HEK293 (cell line): ENCODE results near the gene FAHD2A.

Experiments
- CTCF ChIA-PET: fragments of 350-600 bp; formaldehyde crosslinking; extraction: SDS; loops from one replicate; lab custom pipeline; 2021; ENCODE audit warnings: antibody characterized with exemption; lab: Yijun Ruan, JAX
- POLR2A ChIA-PET: fragments of 300-600 bp; formaldehyde crosslinking; extraction: SDS; loops from one replicate; lab custom pipeline; 2020; ENCODE audit warnings: antibody characterized with exemption, inconsistent platforms; lab: Yijun Ruan, JAX
- H3K27ac ChIP-seq: fragments of 200-500 bp; sonication (Bioruptor generic); 2 replicates; pipeline ENCODE4 v1.5.1; 2014; ENCODE audit warnings: low read depth, low read length, control low read depth, inconsistent platforms; ENCODE audit errors: extremely low read depth
- H3K36me3 ChIP-seq, 2 experiments: fragments of 200-500 bp in 1 of 2; sonication (Bioruptor generic) in 1 of 2; 1 replicate in 1 of 2; 2 replicates in 1 of 2; pipeline ENCODE4 v1.5.1; 2014 to 2017; ENCODE audit warnings: inconsistent platforms in 2 of 2, low read length in 2 of 2; ENCODE audit not compliant: control insufficient read depth in 2 of 2, insufficient read depth in 1 of 2
- H3K4me1 ChIP-seq: fragments of 200-500 bp; sonication (Bioruptor generic); 2 replicates; pipeline ENCODE4 v1.5.1; 2014; ENCODE audit warnings: mild to moderate bottlenecking, low read length, inconsistent platforms; ENCODE audit not compliant: control insufficient read depth, insufficient read depth
- H3K4me3 ChIP-seq: 2 replicates; pipeline ENCODE4 v1.5.1; 2011; ENCODE audit warnings: low read depth, mild to moderate bottlenecking, control low read depth, low read length, moderate library complexity
- H3K9me3 ChIP-seq: fragments of 200-500 bp; sonication (Bioruptor generic); 2 replicates; pipeline ENCODE4 v1.5.1; 2014; ENCODE audit warnings: low read depth, low read length, inconsistent platforms; ENCODE audit not compliant: control insufficient read depth, insufficient read depth
- BCL11B ChIP-seq: fragments of 450-650 bp; formaldehyde crosslinking; IDR thresholded peaks from 2 replicates; pipeline ENCODE4 v1.5.1; 2016; ENCODE audit warnings: low read depth, missing biosample characterization, missing genetic modification characterization
- HIC1 ChIP-seq: fragments of 450-650 bp; formaldehyde crosslinking; IDR thresholded peaks from 2 replicates; pipeline ENCODE4 v1.5.1; 2016; ENCODE audit warnings: missing biosample characterization, missing genetic modification characterization
- SCRT2 ChIP-seq: fragments of 450-650 bp; formaldehyde crosslinking; IDR thresholded peaks from 2 replicates; pipeline ENCODE4 v1.5.1; 2016; ENCODE audit warnings: missing biosample characterization, missing genetic modification characterization
- TCF7L2 ChIP-seq: IDR thresholded peaks from 2 replicates; pipeline ENCODE4 v1.6.1; 2011; ENCODE audit warnings: low read depth, mild to moderate bottlenecking, inconsistent platforms, low read length, moderate library complexity, borderline replicate concordance
- ZFHX2 ChIP-seq: fragments of 450-650 bp; formaldehyde crosslinking; conservative IDR thresholded peaks from 2 replicates; pipeline ENCODE4 v1.5.1; 2016; ENCODE audit warnings: missing biosample characterization, missing genetic modification characterization
- ZFP41 ChIP-seq: fragments of 450-650 bp; formaldehyde crosslinking; IDR thresholded peaks from 2 replicates; pipeline ENCODE4 v1.5.1; 2016; ENCODE audit warnings: missing biosample characterization, missing genetic modification characterization, borderline replicate concordance
- ZNF146 ChIP-seq: fragments of 450-650 bp; formaldehyde crosslinking; IDR thresholded peaks from 2 replicates; pipeline ENCODE4 v1.5.1; 2016; ENCODE audit warnings: missing biosample characterization, missing genetic modification characterization
- ZNF155 ChIP-seq: fragments of 450-650 bp; formaldehyde crosslinking; IDR thresholded peaks from 2 replicates; pipeline ENCODE4 v1.5.1; 2016; ENCODE audit warnings: missing biosample characterization, missing genetic modification characterization
- ZNF214 ChIP-seq: fragments of 450-650 bp; formaldehyde crosslinking; IDR thresholded peaks from 2 replicates; pipeline ENCODE4 v1.5.1; 2017; ENCODE audit warnings: missing biosample characterization, mild to moderate bottlenecking, missing genetic modification characterization, borderline replicate concordance
- ZNF266 ChIP-seq: fragments of 450-650 bp; formaldehyde crosslinking; IDR thresholded peaks from 2 replicates; pipeline ENCODE4 v1.5.1; 2016; ENCODE audit warnings: missing biosample characterization, missing genetic modification characterization, low read depth
- ZNF274 ChIP-seq, 2 experiments: fragments of 200-500 bp in 1 of 2; fragments of 450-650 bp in 1 of 2; sonication (Bioruptor generic) in 1 of 2; formaldehyde crosslinking in 1 of 2; IDR thresholded peaks; 2 replicates each; pipeline versions ENCODE4 v1.5.1 to v1.6.1; 2014 to 2016; ENCODE audit warnings: borderline replicate concordance in 1 of 2, inconsistent platforms in 1 of 2, low read length in 1 of 2, missing biosample characterization in 1 of 2, missing genetic modification characterization in 1 of 2
- ZNF449 ChIP-seq: fragments of 450-650 bp; formaldehyde crosslinking; IDR thresholded peaks from 2 replicates; pipeline ENCODE4 v1.5.1; 2017; ENCODE audit warnings: missing biosample characterization, mild to moderate bottlenecking, missing genetic modification characterization, moderate library complexity
- ZNF555 ChIP-seq: fragments of 450-650 bp; formaldehyde crosslinking; conservative IDR thresholded peaks from 2 replicates; pipeline ENCODE4 v1.5.1; 2017; ENCODE audit warnings: missing biosample characterization, mild to moderate bottlenecking, missing genetic modification characterization, inconsistent platforms
- ZNF610 ChIP-seq: fragments of 450-650 bp; formaldehyde crosslinking; IDR thresholded peaks from 2 replicates; pipeline ENCODE4 v1.5.1; 2016; ENCODE audit warnings: missing biosample characterization, missing genetic modification characterization, borderline replicate concordance
- ZNF623 ChIP-seq: fragments of 450-650 bp; formaldehyde crosslinking; IDR thresholded peaks from 2 replicates; pipeline ENCODE4 v1.5.1; 2016; ENCODE audit warnings: missing biosample characterization, missing genetic modification characterization
- ZNF626 ChIP-seq: fragments of 450-650 bp; sonication (Bioruptor Pico); formaldehyde crosslinking; IDR thresholded peaks from 2 replicates; pipeline ENCODE4 v1.5.1; 2018; ENCODE audit warnings: missing biosample characterization, missing genetic modification characterization, inconsistent platforms
- ZNF654 ChIP-seq: fragments of 450-650 bp; formaldehyde crosslinking; IDR thresholded peaks from 2 replicates; pipeline ENCODE4 v1.5.1; 2016; ENCODE audit warnings: low read depth, missing biosample characterization, missing genetic modification characterization
- ZNF747 ChIP-seq: fragments of 450-650 bp; formaldehyde crosslinking; IDR thresholded peaks from 2 replicates; pipeline ENCODE4 v1.5.1; 2016; ENCODE audit warnings: missing biosample characterization, missing genetic modification characterization
- ZSCAN16 ChIP-seq: fragments of 450-650 bp; formaldehyde crosslinking; IDR thresholded peaks from 2 replicates; pipeline ENCODE4 v1.5.1; 2016; ENCODE audit warnings: missing biosample characterization, missing genetic modification characterization
- TF ChIP-seq, protein P1 (sequence below): fragments of 450-650 bp; formaldehyde crosslinking; IDR thresholded peaks from 2 replicates; pipeline ENCODE4 v1.5.1; 2016; ENCODE audit warnings: missing biosample characterization, missing genetic modification characterization, low read depth
- TF ChIP-seq, protein P2 (sequence below): fragments of 450-650 bp; formaldehyde crosslinking; IDR thresholded peaks from 2 replicates; pipeline ENCODE4 v1.5.1; 2016; ENCODE audit warnings: missing biosample characterization, missing genetic modification characterization

Gene FAHD2A

DNA sequence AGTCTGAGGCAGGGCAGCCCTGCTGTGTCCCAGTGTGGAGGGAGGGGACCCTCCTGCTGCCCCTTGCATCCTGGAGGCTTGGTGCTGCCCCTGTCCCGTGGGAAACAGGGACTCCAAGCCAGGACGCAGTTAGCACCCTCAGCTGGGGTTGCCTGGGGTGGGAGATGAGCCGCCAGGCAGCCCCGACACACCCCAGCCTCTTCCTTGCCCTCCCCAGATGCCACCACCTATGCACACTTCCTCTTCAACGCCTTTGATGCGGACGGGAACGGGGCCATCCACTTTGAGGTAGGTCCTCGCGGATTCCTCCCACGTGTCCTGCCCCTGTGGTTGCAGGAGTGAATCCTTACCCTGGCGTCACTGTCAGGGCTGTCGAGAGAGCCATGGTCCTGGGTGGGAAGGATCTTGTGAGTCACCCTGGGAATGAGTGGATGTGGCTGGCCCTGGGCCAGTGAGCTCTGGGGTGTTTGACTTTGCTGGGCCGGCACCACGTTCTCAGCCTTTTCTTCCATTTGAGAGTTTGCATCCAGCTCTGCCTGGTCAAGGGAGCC lies 27.5 kb upstream of the FAHD2A start:
- ChIA-PET CTCF (interaction anchor here (1.2 kb wide), 1 partner anchor 14 kb away, joined by 3 read pairs; no protein-coding TSS in a partner anchor), POLR2A (no interaction called here)
- Histone ChIP-seq H3K36me3 (no peaks in the 10 kb centered on the region), H3K9me3 (no peaks in the 10 kb centered on the region), H3K4me3 (no peak overlapping the region), H3K4me1 (no peaks in the 10 kb centered on the region), H3K27ac (no peak overlapping the region)
- TF ChIP-seq ZNF623 (tag by site-specific recombination) (no peak), ZNF266 (tag by site-specific recombination) (no peak), BCL11B (tag by site-specific recombination) (no peak), ZNF610 (tag by site-specific recombination) (no peak), ZFHX2 (tag by site-specific recombination) (0 out of 2 replicates have a peak, but pooled peaks have one; percentile 12), ZNF449 (tag by site-specific recombination) (no peak)
- TF ChIP-seq, protein P1, sequence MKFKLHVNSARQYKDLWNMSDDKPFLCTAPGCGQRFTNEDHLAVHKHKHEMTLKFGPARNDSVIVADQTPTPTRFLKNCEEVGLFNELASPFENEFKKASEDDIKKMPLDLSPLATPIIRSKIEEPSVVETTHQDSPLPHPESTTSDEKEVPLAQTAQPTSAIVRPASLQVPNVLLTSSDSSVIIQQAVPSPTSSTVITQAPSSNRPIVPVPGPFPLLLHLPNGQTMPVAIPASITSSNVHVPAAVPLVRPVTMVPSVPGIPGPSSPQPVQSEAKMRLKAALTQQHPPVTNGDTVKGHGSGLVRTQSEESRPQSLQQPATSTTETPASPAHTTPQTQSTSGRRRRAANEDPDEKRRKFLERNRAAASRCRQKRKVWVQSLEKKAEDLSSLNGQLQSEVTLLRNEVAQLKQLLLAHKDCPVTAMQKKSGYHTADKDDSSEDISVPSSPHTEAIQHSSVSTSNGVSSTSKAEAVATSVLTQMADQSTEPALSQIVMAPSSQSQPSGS (tag by site-specific recombination) = no peak

DNA sequence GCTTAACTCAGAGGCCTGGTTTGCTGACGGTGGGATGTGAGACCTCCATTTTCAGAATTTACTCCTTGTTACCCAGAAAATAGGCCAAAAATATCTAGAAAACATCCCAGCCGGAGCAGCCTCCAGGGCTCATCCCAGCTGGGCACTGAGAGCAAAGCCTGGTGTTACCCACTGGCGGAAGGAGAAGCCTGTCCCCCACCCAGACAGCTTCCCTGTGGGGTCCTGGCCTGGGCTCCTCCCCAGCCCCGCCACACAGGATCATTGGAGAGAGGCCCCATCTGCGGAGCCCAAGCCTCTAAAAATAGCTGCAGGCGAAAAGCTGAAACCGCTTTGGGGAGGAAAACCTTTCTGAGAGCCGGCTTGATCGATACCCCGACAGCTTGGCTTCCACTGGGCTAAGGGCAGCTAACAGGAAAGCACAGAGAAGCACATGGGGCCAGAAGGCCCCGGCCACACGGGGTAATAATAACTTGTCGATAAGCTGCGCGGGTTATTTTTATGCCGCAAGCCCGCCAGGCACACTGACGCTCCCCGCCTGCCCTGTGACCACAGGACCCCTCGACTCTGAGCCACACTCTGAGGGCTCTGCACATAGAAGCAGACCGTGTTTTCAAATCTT lies 26.9 kb upstream of the FAHD2A start:
- H3K36me3 ChIP-seq = no peaks in the 10 kb centered on the region
- no peak overlapping the region for H3K27ac ChIP-seq
- H3K4me1 ChIP-seq = no peaks in the 10 kb centered on the region
- TF ChIP-seq ZNF654 (tag by site-specific recombination) = no peak
- TF ChIP-seq TCF7L2 = no peak
- TF ChIP-seq ZNF626 (tag by site-specific recombination) = no peak
- no peak for TF ChIP-seq ZNF155 (tag by site-specific recombination)
- no peak for TF ChIP-seq ZNF555 (tag by site-specific recombination)
- TF ChIP-seq ZNF274 (IDR thresholded peaks at IDR 0.05; ENCODE audit: low read length) = no peak
- no peak for TF ChIP-seq ZNF274 (tag by site-specific recombination; IDR thresholded peaks at IDR 0.05; ENCODE audit: borderline replicate concordance)
- TF ChIP-seq ZNF214 = no peak
- TF ChIP-seq SCRT2 (tag by site-specific recombination) = no peak
- TF ChIP-seq HIC1 = no peak
- no peak for TF ChIP-seq ZFP41 (tag by site-specific recombination)
- TF ChIP-seq ZNF146 (tag by site-specific recombination) = no peak
- no peak for TF ChIP-seq ZNF747 (tag by site-specific recombination)
- TF ChIP-seq, protein P2, sequence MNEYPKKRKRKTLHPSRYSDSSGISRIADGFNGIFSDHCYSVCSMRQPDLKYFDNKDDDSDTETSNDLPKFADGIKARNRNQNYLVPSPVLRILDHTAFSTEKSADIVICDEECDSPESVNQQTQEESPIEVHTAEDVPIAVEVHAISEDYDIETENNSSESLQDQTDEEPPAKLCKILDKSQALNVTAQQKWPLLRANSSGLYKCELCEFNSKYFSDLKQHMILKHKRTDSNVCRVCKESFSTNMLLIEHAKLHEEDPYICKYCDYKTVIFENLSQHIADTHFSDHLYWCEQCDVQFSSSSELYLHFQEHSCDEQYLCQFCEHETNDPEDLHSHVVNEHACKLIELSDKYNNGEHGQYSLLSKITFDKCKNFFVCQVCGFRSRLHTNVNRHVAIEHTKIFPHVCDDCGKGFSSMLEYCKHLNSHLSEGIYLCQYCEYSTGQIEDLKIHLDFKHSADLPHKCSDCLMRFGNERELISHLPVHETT (tag by site-specific recombination) = no peak
- TF ChIP-seq ZSCAN16 (tag by site-specific recombination) = no peak
- TF ChIP-seq, all 188 proteins: peak for 0
- no peaks in the 10 kb centered on the region for H3K9me3 ChIP-seq
- ChIA-PET POLR2A (no interaction called here), CTCF (interaction anchor here (0.5 to 1.2 kb wide), 2 partner anchors 14 to 125 kb away, joined by 3 read pairs; no protein-coding TSS in a partner anchor)
- no peak overlapping the region for H3K4me3 ChIP-seq
